K562 (cell line): Measurements from ENCODE around the gene MRGPRF. TPM values are rescaled to one million over a fixed set of nuclear protein-coding genes. Genes with fewer than 3 reads are reported as not detected.
A peak's percentile ranks its signal among the peaks of the same experiment; 100 is the strongest.

ENCODE experiments used
- CREBBP ChIP-seq: IDR thresholded peaks from one replicate; pipeline ENCODE4 v1.6.1; 2012; ENCODE audit warnings: low read depth, mild to moderate bottlenecking, control low read depth, inconsistent platforms, low read length
- HMGN3 ChIP-seq: IDR thresholded peaks from 2 replicates; pipeline ENCODE4 v1.6.1; 2011; ENCODE audit warnings: borderline replicate concordance, low read depth, mild to moderate bottlenecking, mixed read lengths, low read length; ENCODE audit not compliant: insufficient read length; ENCODE audit errors: extremely low read depth
- HNRNPH1 ChIP-seq: fragments of 200-400 bp; formaldehyde crosslinking; optimal IDR thresholded peaks from 2 replicates; pipeline ENCODE3; 2017; ENCODE audit warnings: low read depth, mild to moderate bottlenecking, low read length, moderate library complexity
- MIER1 ChIP-seq: fragments of 450-650 bp; IDR thresholded peaks from 2 replicates; pipeline ENCODE4 v1.6.1; 2016; ENCODE audit warnings: antibody characterized with exemption, mild to moderate bottlenecking, low read depth
- PRMT5 ChIP-seq: sonication (generic); formaldehyde crosslinking; IDR thresholded peaks from 2 replicates; pipeline ENCODE4 v1.5.0; 2020; ENCODE audit warnings: missing genetic modification reagents
- RAD21 ChIP-seq, 2 experiments: fragments of 250-450 bp in 1 of 2; fragments of 450-650 bp in 1 of 2; sonication (Bioruptor Pico) in 1 of 2; formaldehyde crosslinking in 1 of 2; IDR thresholded peaks in 1 of 2; conservative IDR thresholded peaks in 1 of 2; 2 replicates each; pipeline versions ENCODE4 v1.4.0 to v1.8.0; 2020 to 2022; ENCODE audit warnings: mild to moderate bottlenecking in 2 of 2, moderate library complexity in 1 of 2
- WHSC1 ChIP-seq: IDR thresholded peaks from one replicate; pipeline ENCODE4 v1.6.1; 2012; ENCODE audit warnings: low read length, control low read depth, inconsistent platforms
- polyA plus RNA-seq, 8 experiments: library from polyadenylated mRNA; depleted of rRNA in 4 of 8; stranded (reverse) in 5 of 8; unstranded in 3 of 8; fragments of >200 nt; fragmentation: Nextera tagmentation in 2 of 8; fragmentation: Illumina TruSeq in 1 of 8; extraction: Ambion mirVana in 2 of 8; extraction: Trizol in 1 of 8; gene quantifications; 2 replicates each; pipeline versions ENCODE4 v1.2.1 to v1.2.3, GENCODE V29; 2011 to 2014; ENCODE audit warnings: inconsistent platforms in 1 of 8, missing spikeins in 1 of 8
- total RNA-seq, 7 experiments: library from RNA; depleted of rRNA in 6 of 7; stranded (reverse); fragments of >200 nt in 6 of 7; fragmentation: Illumina TruSeq in 2 of 7; extraction: Trizol in 2 of 7; gene quantifications; 2 replicates each; pipeline versions ENCODE4 v1.2.1 to v1.2.3, GENCODE V29; 2011 to 2021; ENCODE audit warnings: low replicate concordance in 1 of 7
- TF ChIP-seq, protein P1 (sequence below), 3 experiments: fragments of 200-800 bp in 1 of 3; sonication (Bioruptor generic) in 1 of 3; sonication (generic) in 1 of 3; formaldehyde crosslinking in 1 of 3; IDR thresholded peaks; 2 replicates each; pipeline versions ENCODE4 v1.6.1 to v1.8.0; 2016 to 2022; ENCODE audit warnings: mild to moderate bottlenecking in 2 of 3, missing compliant biosample characterization in 2 of 3, missing genetic modification characterization in 2 of 3, missing genetic modification reagents in 1 of 3
- TF ChIP-seq, protein P2 (sequence below): fragments of 200-800 bp; sonication (Bioruptor generic); IDR thresholded peaks from 2 replicates; pipeline ENCODE4 v1.6.1; 2017; ENCODE audit warnings: missing genetic modification characterization, missing compliant biosample characterization
- TF ChIP-seq, protein P3 (sequence below): fragments of 450-650 bp; IDR thresholded peaks from one replicate; pipeline ENCODE4 v1.6.1; 2018; ENCODE audit warnings: mild to moderate bottlenecking, moderate library complexity; ENCODE audit not compliant: partially characterized antibody

Gene MRGPRF
- total and polyA plus RNA-seq, 9 of the 15 experiments (the other 6 are each of a cell fraction or from before 2014, with no cell fraction given), result not detected

GRCh38 chr11:68956142-68956541 lies 56.9 kb downstream of the MRGPRF start (continued):
- TF ChIP-seq, protein P1, sequence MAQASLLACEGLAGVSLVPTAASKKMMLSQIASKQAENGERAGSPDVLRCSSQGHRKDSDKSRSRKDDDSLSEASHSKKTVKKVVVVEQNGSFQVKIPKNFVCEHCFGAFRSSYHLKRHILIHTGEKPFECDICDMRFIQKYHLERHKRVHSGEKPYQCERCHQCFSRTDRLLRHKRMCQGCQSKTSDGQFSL (CRISPR knock-in tag; IDR thresholded peaks at IDR 0.05), result peak; percentile 100
- TF ChIP-seq, protein P1 (tag; IDR thresholded peaks at IDR 0.05), result peak in 1 of 2 experiments; percentile 91; a peak in 2 of 4 replicates
- no peak for TF ChIP-seq MIER1
- TF ChIP-seq, protein P2, sequence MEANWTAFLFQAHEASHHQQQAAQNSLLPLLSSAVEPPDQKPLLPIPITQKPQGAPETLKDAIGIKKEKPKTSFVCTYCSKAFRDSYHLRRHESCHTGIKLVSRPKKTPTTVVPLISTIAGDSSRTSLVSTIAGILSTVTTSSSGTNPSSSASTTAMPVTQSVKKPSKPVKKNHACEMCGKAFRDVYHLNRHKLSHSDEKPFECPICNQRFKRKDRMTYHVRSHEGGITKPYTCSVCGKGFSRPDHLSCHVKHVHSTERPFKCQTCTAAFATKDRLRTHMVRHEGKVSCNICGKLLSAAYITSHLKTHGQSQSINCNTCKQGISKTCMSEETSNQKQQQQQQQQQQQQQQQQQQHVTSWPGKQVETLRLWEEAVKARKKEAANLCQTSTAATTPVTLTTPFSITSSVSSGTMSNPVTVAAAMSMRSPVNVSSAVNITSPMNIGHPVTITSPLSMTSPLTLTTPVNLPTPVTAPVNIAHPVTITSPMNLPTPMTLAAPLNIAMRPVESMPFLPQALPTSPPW (CRISPR knock-in tag), result peak; percentile 29; the same call in 1 of the 2 replicates
- peak in 1 of 2 experiments; percentile 18; a peak in 1 of 4 replicates for TF ChIP-seq RAD21 (CRISPR knock-in tag; conservative IDR thresholded peaks at IDR 0.05 in 1 of 2, IDR thresholded peaks at IDR 0.05 in 1 of 2)
- no peak for TF ChIP-seq HNRNPH1
- TF ChIP-seq, protein P3, sequence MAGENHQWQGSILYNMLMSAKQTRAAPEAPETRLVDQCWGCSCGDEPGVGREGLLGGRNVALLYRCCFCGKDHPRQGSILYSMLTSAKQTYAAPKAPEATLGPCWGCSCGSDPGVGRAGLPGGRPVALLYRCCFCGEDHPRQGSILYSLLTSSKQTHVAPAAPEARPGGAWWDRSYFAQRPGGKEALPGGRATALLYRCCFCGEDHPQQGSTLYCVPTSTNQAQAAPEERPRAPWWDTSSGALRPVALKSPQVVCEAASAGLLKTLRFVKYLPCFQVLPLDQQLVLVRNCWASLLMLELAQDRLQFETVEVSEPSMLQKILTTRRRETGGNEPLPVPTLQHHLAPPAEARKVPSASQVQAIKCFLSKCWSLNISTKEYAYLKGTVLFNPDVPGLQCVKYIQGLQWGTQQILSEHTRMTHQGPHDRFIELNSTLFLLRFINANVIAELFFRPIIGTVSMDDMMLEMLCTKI, result no peak
- TF ChIP-seq WHSC1, result no peak
- no peak for TF ChIP-seq PRMT5 (CRISPR knock-in tag)
- no peak for TF ChIP-seq HMGN3
- no peak for TF ChIP-seq CREBBP
- TF ChIP-seq, all 486 proteins: peak for 4
